Stomach (tissue), 4 donors: ENCODE measurements around the gene CDKN2B.

ENCODE experiments used
- EP300 ChIP-seq: sonication (generic); formaldehyde crosslinking; IDR thresholded peaks from one replicate; pipeline ENCODE4 v1.6.1; 2017; ENCODE audit warnings: antibody characterized with exemption
- POLR2AphosphoS5 ChIP-seq, 3 donors: sonication (generic); formaldehyde crosslinking; IDR thresholded peaks; one replicate each; pipeline ENCODE4 v1.6.1; 2016; ENCODE audit warnings: antibody characterized with exemption in 3 of 3
- TF ChIP-seq, protein P1 (sequence below), 7 experiments: fragments of 450-650 bp in 4 of 7; fragments of 200-600 bp in 3 of 7; sonication (generic) in 3 of 7; IDR thresholded peaks; one replicate each; pipeline ENCODE4 v1.5.1; 2016 to 2019; ENCODE audit warnings: antibody characterized with exemption in 7 of 7, control low read depth in 2 of 7, mild to moderate bottlenecking in 1 of 7

DNA sequence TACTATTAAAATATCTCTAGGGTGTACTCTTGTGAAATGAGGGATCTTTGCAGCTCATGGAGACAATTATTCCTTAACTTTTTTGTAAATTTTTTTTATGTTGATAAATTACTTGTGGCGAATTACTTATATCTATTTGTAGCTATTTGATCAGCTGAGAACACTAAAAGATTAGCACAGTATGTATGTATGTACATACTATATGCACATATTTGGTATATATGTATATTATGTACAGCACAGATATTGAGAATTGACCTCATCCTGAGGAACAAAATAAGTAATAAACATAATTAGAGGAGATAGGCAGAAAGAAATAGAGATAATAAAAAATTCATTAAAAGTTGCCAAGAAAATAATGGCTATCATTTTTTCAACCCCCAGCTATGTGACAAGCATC, 26.7 kb downstream of the CDKN2B start:
- TF ChIP-seq POLR2AphosphoS5 (IDR thresholded peaks at IDR 0.05) (no peak), EP300 (no peak)
- TF ChIP-seq, protein P1, sequence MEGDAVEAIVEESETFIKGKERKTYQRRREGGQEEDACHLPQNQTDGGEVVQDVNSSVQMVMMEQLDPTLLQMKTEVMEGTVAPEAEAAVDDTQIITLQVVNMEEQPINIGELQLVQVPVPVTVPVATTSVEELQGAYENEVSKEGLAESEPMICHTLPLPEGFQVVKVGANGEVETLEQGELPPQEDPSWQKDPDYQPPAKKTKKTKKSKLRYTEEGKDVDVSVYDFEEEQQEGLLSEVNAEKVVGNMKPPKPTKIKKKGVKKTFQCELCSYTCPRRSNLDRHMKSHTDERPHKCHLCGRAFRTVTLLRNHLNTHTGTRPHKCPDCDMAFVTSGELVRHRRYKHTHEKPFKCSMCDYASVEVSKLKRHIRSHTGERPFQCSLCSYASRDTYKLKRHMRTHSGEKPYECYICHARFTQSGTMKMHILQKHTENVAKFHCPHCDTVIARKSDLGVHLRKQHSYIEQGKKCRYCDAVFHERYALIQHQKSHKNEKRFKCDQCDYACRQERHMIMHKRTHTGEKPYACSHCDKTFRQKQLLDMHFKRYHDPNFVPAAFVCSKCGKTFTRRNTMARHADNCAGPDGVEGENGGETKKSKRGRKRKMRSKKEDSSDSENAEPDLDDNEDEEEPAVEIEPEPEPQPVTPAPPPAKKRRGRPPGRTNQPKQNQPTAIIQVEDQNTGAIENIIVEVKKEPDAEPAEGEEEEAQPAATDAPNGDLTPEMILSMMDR (IDR thresholded peaks at IDR 0.05): no peak
